ENCODE results near the gene ABHD2.

DNA sequence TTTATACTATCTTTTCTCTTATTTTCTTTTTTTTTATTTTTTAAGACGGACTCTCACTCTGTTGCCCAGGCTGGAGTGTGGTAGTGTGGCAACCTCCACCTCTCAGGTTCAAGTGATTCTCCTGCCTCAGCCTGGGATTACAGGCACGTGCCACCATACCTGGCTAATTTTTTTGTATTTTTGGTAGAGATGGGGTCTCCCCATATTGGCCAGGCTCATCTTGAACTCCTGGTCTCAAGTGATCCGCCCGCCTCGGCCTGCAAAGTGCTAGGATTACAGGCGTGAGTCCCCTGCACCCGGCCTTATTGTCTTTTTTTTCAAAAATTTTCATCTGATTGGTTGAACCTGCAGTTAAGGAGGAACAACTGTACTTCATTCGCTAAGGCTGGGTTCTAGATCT is 21.8 kb downstream of the ABHD2 start:
- no peak for TF ChIP-seq POLR2A (IDR thresholded peaks at IDR 0.05)
- TF ChIP-seq CTCF (IDR thresholded peaks at IDR 0.05) = no peak
